GM19193 (cell line): ENCODE data around the gene SLC22A7.

Source experiments
- POLR2A ChIP-seq: IDR thresholded peaks from 4 replicates; pipeline ENCODE4 v1.6.1; 2011; ENCODE audit not compliant: insufficient read depth, insufficient read length; ENCODE audit errors: extremely low read depth

Gene SLC22A7

GRCh38 chr6:43274916-43275597 lies 23.0 kb upstream of the SLC22A7 start:
- no peak for TF ChIP-seq POLR2A

- TF ChIP-seq POLR2A: no peak
These were observed 22.1 kb upstream of the SLC22A7 start for GRCh38 chr6:43275801-43276576.

GRCh38 chr6:43276577-43277305 lies 21.3 kb upstream of the SLC22A7 start:
- TF ChIP-seq POLR2A: no peak

GRCh38 chr6:43277306-43277642 lies 20.8 kb upstream of the SLC22A7 start:
- TF ChIP-seq POLR2A: no peak

GRCh38 chr6:43277643-43278523 lies 20.2 kb upstream of the SLC22A7 start:
- no peak for TF ChIP-seq POLR2A

- no peak for TF ChIP-seq POLR2A
These were observed 19.5 kb upstream of the SLC22A7 start for GRCh38 chr6:43278524-43279078.

- no peak for TF ChIP-seq POLR2A
These were observed 17.8 kb upstream of the SLC22A7 start for GRCh38 chr6:43280234-43280633.

- no peak for TF ChIP-seq POLR2A
These were observed 16.0 kb upstream of the SLC22A7 start for GRCh38 chr6:43282060-43282459.

GRCh38 chr6:43282636-43283513 lies 15.2 kb upstream of the SLC22A7 start:
- no peak for TF ChIP-seq POLR2A

GRCh38 chr6:43283514-43283901 lies 14.6 kb upstream of the SLC22A7 start:
- TF ChIP-seq POLR2A: no peak

GRCh38 chr6:43283905-43284304 lies 14.2 kb upstream of the SLC22A7 start:
- no peak for TF ChIP-seq POLR2A

GRCh38 chr6:43284991-43285781 lies 12.9 kb upstream of the SLC22A7 start:
- no peak for TF ChIP-seq POLR2A

- no peak for TF ChIP-seq POLR2A
These were observed 12.2 kb upstream of the SLC22A7 start for GRCh38 chr6:43285832-43286231.
